Measurements from ENCODE around the gene JTB. TPM values are rescaled to one million over a fixed set of nuclear protein-coding genes. Genes with fewer than 3 reads are reported as not detected.

JTB gene
- total and polyA plus RNA-seq, 9 of the 15 experiments (the other 6 are each of a cell fraction or from before 2014, with no cell fraction given) = 24.7 to 308 (median 151) TPM

DNA sequence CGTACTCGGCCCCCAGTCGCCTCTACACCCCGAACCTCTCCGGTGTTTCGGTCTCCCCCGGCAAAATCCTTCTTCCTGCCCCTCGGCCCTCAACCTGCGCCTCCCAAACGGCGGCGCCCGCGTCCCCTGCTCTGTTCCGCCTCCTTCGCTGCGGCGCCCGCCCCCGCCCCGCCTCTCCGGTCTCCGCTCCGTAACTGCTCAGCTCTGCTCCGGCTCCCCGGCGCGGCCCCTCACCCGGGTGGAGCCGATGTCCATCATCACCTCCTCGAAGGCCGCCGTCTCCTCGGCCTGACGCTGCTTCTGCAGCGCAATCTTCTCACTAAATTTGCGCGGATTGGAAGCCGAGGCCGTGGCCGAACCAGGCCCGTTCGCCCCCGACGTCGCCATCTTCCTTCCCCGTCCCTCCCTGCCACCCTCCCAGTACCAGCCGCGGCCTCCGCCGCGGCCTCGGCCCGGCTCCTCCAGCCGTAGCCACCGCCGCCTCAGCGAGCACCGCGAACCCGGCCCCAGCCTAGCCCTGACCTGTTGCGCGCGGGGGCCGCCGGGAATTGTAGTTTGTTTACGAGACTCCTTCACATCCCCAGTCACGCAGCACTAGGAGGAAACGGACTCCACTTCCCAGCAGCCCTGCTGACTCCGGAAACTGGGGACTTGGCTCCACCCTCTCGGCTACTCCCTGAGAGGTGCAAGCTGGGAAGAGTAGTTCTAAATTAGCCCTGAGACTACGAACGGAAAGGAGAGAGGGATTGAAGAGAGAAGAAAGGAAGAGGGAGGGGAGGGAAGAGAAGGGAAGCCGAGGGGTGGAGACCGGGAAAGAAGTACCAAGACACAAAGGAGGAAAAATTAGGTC, 19.1 kb downstream of the JTB start, which contains the start of gene CRTC2 (continued):
- TF ChIP-seq, protein P1, sequence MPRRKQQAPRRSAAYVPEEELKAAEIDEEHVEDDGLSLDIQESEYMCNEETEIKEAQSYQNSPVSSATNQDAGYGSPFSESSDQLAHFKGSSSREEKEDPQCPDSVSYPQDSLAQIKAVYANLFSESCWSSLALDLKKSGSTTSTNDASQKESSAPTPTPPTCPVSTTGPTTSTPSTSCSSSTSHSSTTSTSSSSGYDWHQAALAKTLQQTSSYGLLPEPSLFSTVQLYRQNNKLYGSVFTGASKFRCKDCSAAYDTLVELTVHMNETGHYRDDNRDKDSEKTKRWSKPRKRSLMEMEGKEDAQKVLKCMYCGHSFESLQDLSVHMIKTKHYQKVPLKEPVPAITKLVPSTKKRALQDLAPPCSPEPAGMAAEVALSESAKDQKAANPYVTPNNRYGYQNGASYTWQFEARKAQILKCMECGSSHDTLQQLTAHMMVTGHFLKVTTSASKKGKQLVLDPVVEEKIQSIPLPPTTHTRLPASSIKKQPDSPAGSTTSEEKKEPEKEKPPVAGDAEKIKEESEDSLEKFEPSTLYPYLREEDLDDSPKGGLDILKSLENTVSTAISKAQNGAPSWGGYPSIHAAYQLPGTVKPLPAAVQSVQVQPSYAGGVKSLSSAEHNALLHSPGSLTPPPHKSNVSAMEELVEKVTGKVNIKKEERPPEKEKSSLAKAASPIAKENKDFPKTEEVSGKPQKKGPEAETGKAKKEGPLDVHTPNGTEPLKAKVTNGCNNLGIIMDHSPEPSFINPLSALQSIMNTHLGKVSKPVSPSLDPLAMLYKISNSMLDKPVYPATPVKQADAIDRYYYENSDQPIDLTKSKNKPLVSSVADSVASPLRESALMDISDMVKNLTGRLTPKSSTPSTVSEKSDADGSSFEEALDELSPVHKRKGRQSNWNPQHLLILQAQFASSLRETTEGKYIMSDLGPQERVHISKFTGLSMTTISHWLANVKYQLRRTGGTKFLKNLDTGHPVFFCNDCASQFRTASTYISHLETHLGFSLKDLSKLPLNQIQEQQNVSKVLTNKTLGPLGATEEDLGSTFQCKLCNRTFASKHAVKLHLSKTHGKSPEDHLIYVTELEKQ (CRISPR knock-in tag; IDR thresholded peaks at IDR 0.05) = no peak
- TF ChIP-seq STAT5A (IDR thresholded peaks at IDR 0.05; ENCODE audit: borderline replicate concordance, low read length) (no peak; the same call in 1 of the 2 replicates), ASH1L (IDR thresholded peaks at IDR 0.05; ENCODE audit: borderline replicate concordance, low read depth, partially characterized antibody) (peak; percentile 89), SRSF3 (IDR thresholded peaks at IDR 0.05; ENCODE audit: insufficient read depth, low read length) (no peak), HNRNPUL1 (IDR thresholded peaks at IDR 0.05; ENCODE audit: low read length) (no peak), GABPB1 (CRISPR knock-in tag; IDR thresholded peaks at IDR 0.05) (peak; percentile 97), TCF7L2 (IDR thresholded peaks at IDR 0.05; ENCODE audit: low read depth, low read length) (no peak), CCAR2 (IDR thresholded peaks at IDR 0.05; ENCODE audit: low read depth, low read length) (no peak), ZNF354B (CRISPR knock-in tag; IDR thresholded peaks at IDR 0.05) (no peak), BMI1 (IDR thresholded peaks at IDR 0.05; ENCODE audit: low read length) (no peak), POLR2B (IDR thresholded peaks at IDR 0.05; ENCODE audit: low read depth, partially characterized antibody) (peak; percentile 61), HNRNPL (IDR thresholded peaks at IDR 0.05; ENCODE audit: low read depth, low read length) (no peak), ZNF311 (CRISPR knock-in tag; IDR thresholded peaks at IDR 0.05) (peak; percentile 73; the same call in 1 of the 2 replicates), HNRNPLL (IDR thresholded peaks at IDR 0.05; ENCODE audit: low read depth, low read length, poor library complexity, severe bottlenecking) (peak; percentile 58), TCF7 (IDR thresholded peaks at IDR 0.05; ENCODE audit: borderline replicate concordance) (0 out of 2 replicates have a peak, but pooled peaks have one; percentile 71), SREBF2 (CRISPR knock-in tag; IDR thresholded peaks at IDR 0.05) (no peak), THRAP3 (IDR thresholded peaks at IDR 0.05; ENCODE audit: borderline replicate concordance) (no peak), ZFP30 (CRISPR knock-in tag; IDR thresholded peaks at IDR 0.05; ENCODE audit: borderline replicate concordance) (no peak), KAT7 (CRISPR knock-in tag; IDR thresholded peaks at IDR 0.05; ENCODE audit: borderline replicate concordance) (no peak)
- TF ChIP-seq, protein P2, sequence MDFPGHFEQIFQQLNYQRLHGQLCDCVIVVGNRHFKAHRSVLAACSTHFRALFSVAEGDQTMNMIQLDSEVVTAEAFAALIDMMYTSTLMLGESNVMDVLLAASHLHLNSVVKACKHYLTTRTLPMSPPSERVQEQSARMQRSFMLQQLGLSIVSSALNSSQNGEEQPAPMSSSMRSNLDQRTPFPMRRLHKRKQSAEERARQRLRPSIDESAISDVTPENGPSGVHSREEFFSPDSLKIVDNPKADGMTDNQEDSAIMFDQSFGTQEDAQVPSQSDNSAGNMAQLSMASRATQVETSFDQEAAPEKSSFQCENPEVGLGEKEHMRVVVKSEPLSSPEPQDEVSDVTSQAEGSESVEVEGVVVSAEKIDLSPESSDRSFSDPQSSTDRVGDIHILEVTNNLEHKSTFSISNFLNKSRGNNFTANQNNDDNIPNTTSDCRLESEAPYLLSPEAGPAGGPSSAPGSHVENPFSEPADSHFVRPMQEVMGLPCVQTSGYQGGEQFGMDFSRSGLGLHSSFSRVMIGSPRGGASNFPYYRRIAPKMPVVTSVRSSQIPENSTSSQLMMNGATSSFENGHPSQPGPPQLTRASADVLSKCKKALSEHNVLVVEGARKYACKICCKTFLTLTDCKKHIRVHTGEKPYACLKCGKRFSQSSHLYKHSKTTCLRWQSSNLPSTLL (IDR thresholded peaks at IDR 0.05) = no peak
- TF ChIP-seq, protein P3, sequence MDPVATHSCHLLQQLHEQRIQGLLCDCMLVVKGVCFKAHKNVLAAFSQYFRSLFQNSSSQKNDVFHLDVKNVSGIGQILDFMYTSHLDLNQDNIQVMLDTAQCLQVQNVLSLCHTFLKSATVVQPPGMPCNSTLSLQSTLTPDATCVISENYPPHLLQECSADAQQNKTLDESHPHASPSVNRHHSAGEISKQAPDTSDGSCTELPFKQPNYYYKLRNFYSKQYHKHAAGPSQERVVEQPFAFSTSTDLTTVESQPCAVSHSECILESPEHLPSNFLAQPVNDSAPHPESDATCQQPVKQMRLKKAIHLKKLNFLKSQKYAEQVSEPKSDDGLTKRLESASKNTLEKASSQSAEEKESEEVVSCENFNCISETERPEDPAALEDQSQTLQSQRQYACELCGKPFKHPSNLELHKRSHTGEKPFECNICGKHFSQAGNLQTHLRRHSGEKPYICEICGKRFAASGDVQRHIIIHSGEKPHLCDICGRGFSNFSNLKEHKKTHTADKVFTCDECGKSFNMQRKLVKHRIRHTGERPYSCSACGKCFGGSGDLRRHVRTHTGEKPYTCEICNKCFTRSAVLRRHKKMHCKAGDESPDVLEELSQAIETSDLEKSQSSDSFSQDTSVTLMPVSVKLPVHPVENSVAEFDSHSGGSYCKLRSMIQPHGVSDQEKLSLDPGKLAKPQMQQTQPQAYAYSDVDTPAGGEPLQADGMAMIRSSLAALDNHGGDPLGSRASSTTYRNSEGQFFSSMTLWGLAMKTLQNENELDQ (CRISPR knock-in tag; IDR thresholded peaks at IDR 0.05; ENCODE audit: borderline replicate concordance) = 0 out of 2 replicates have a peak, but pooled peaks have one; percentile 56
